Esophagus muscularis mucosa (tissue), 4 donors: Measurements from ENCODE around the gene NRF1. TPM values are rescaled to one million over a fixed set of nuclear protein-coding genes. Genes with fewer than 3 reads are reported as not detected.

Experiments used
- DNase-seq: peaks from one replicate; pipeline ENCODE4 v3.0.0-alpha.2; 2017; ENCODE audit errors: extremely low spot score
- H3K27ac ChIP-seq, 4 donors: fragments of 200-600 bp; sonication (generic); replicated peaks in 1 of 4; 1 replicate in 3 of 4; 2 replicates in 1 of 4; pipeline ENCODE4 v1.5.1; 2016 to 2019; ENCODE audit warnings: mild to moderate bottlenecking in 1 of 4
- H3K27me3 ChIP-seq, 4 donors: fragments of 200-600 bp; sonication (generic); one replicate each; pipeline versions ENCODE4 v1.5.1 to v1.6.0; 2016 to 2019
- H3K36me3 ChIP-seq, 4 donors: fragments of 200-600 bp; sonication (generic); one replicate each; pipeline ENCODE4 v1.5.1; 2016 to 2019
- H3K4me1 ChIP-seq, 4 donors: fragments of 200-600 bp; sonication (generic); one replicate each; pipeline ENCODE4 v1.5.1; 2016 to 2019
- H3K4me3 ChIP-seq, 4 donors: fragments of 200-600 bp; sonication (generic); 1 replicate in 2 of 4; 2 replicates in 2 of 4; pipeline ENCODE4 v1.5.1; 2016 to 2019; ENCODE audit warnings: mild to moderate bottlenecking in 4 of 4, moderate library complexity in 1 of 4
- H3K9me3 ChIP-seq, 4 donors: fragments of 200-600 bp; sonication (generic); 1 replicate in 3 of 4; 2 replicates in 1 of 4; pipeline ENCODE4 v1.5.1; 2016 to 2019
- EP300 ChIP-seq: sonication (generic); formaldehyde crosslinking; IDR thresholded peaks from one replicate; pipeline ENCODE4 v1.6.1; 2017; ENCODE audit warnings: antibody characterized with exemption
- POLR2A ChIP-seq: fragments of 450-650 bp; IDR thresholded peaks from one replicate; pipeline ENCODE4 v1.6.1; 2017; ENCODE audit warnings: antibody characterized with exemption, moderate library complexity, mild to moderate bottlenecking, low read depth
- POLR2AphosphoS5 ChIP-seq, 2 donors: sonication (generic); formaldehyde crosslinking; IDR thresholded peaks; one replicate each; pipeline ENCODE4 v1.6.1; 2017; ENCODE audit warnings: antibody characterized with exemption in 2 of 2
- whole genome bisulfite sequencing: methylation state at CpG from one replicate; pipeline ENCODE4 v1.1.5; 2018; 5-methylcytosine and 5-hydroxymethylcytosine counted together
- intact Hi-C: fragments of 100-400 bp; cut with DNase I; formaldehyde crosslinking; loops from one replicate; pipeline ENCODE4 v1.15.1; 2023
- total RNA-seq, 4 donors: library from RNA; depleted of rRNA; stranded (reverse); fragments of >200 nt; gene quantifications; one replicate each; pipeline versions ENCODE4 v1.1.0 to v1.2.1, GENCODE V29; 2016
- TF ChIP-seq, protein P1 (sequence below), 3 experiments: fragments of 200-600 bp in 2 of 3; fragments of 450-650 bp in 1 of 3; sonication (generic) in 2 of 3; IDR thresholded peaks; one replicate each; pipeline ENCODE4 v1.5.1; 2017 to 2019; ENCODE audit warnings: antibody characterized with exemption in 3 of 3, mild to moderate bottlenecking in 2 of 3, moderate library complexity in 1 of 3

The NRF1 gene
- total RNA-seq, 4 donors from 2014 or later: 8.7 to 19.1 (median 15.9) TPM

DNA sequence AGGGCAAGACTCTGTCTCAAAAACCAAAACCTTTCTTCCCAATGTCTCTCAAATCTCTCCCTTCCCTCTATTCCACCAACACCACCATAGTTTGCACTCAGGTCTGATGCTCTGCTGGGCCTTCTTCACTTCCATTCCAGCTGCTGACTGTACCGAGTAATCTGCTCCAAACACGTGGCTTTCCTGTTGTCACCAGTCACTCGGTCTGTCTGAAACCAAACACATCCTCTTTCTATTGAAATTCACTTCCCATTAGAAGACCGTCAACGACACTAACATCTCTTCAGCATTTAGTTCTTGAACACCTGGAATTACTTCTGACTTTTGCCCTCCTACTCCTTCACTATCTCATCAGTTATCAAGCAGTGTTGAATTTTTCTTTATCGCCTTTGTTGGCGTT, 4.7 kb upstream of the NRF1 start:
- Histone ChIP-seq H3K27me3 (no peaks in the 10 kb centered on the region), H3K36me3 (peaks cover 0 to 8% (median 0%) of the 10 kb centered on the region in 4 donors), H3K4me1 (peaks cover 8 to 19% (median 13%) of the 10 kb centered on the region in 4 donors), H3K27ac (no peak overlapping the region), H3K9me3 (no peaks in the 10 kb centered on the region), H3K4me3 (no peak overlapping the region)
- WGBS: 70% methylated on average over 7 of the region's 7 CpGs
- TF ChIP-seq POLR2A (no peak), POLR2AphosphoS5 (IDR thresholded peaks at IDR 0.05) (no peak), EP300 (no peak)
- TF ChIP-seq, protein P1, sequence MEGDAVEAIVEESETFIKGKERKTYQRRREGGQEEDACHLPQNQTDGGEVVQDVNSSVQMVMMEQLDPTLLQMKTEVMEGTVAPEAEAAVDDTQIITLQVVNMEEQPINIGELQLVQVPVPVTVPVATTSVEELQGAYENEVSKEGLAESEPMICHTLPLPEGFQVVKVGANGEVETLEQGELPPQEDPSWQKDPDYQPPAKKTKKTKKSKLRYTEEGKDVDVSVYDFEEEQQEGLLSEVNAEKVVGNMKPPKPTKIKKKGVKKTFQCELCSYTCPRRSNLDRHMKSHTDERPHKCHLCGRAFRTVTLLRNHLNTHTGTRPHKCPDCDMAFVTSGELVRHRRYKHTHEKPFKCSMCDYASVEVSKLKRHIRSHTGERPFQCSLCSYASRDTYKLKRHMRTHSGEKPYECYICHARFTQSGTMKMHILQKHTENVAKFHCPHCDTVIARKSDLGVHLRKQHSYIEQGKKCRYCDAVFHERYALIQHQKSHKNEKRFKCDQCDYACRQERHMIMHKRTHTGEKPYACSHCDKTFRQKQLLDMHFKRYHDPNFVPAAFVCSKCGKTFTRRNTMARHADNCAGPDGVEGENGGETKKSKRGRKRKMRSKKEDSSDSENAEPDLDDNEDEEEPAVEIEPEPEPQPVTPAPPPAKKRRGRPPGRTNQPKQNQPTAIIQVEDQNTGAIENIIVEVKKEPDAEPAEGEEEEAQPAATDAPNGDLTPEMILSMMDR (IDR thresholded peaks at IDR 0.05): no peak
- intact Hi-C loops: no loop called here
- DNase-seq: no peak

DNA sequence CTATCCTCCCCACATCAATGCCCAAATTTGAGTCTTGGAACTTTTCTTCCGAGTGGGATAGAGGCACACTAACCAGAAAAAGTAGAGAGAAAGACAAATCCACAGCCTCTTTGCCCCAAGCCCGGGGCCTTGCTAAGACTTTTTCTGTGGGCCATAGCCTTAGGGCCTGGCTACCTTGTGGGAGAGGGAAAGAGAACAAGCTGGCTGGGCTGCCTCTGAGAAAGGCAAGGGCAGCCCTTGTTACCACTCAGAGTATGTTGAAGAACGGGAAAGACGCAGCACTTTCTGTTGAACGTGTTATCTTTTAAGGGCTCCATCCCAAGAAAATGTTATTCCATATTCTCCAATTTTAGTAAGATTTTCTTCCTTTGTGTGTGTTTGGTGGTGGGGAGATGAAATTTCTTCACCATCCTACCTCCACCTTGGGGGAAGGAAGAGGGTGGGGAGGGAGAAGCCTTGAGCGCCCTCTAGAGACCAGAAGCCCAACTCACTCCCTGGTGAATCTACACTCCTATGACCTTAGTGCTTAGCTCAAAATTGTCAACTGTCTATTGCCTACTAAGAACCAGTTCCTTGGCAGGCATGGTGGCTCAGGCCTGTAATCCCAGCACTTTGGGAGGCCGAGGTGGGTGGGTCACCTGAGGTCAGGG, 3.9 kb upstream of the NRF1 start:
- no peak overlapping the region for H3K27ac ChIP-seq
- no peak for DNase-seq
- no peaks in the 10 kb centered on the region for H3K9me3 ChIP-seq
- intact Hi-C loops: no loop called here
- no peaks in the 10 kb centered on the region for H3K27me3 ChIP-seq
- peaks cover 8 to 19% (median 14%) of the 10 kb centered on the region in 4 donors for H3K4me1 ChIP-seq
- 79% methylated on average over 7 of the region's 7 CpGs for WGBS
- H3K36me3 ChIP-seq: peaks cover 0 to 8% (median 0%) of the 10 kb centered on the region in 4 donors
- TF ChIP-seq EP300: no peak
- TF ChIP-seq POLR2A: no peak
- TF ChIP-seq POLR2AphosphoS5 (IDR thresholded peaks at IDR 0.05): no peak
- TF ChIP-seq, protein P1 (IDR thresholded peaks at IDR 0.05): peak in 1 of 3 experiments; percentile 32
- no peak overlapping the region for H3K4me3 ChIP-seq

DNA sequence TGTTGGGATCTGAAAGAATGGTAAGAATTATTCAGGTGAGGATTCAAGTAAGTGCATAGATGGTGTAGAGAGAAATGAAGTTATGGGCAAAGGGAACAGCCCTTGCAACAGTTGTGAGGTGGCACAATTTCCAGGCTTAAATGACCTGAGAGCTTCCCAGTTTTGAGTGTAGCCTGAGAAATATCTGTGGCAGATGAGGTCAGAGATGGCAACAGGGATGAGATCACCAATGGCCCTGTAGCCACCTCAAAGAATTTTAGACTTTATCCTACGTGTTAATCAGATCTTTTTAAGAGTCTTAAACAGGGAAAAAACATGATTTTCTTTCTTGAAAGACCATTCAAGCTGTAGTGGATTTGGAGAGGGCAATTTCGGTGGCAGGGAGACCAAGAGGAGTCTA, 1.9 kb upstream of the NRF1 start:
- TF ChIP-seq POLR2A: no peak
- TF ChIP-seq POLR2AphosphoS5 (IDR thresholded peaks at IDR 0.05): no peak
- TF ChIP-seq, protein P1 (IDR thresholded peaks at IDR 0.05): no peak
- no peak for TF ChIP-seq EP300
- Histone ChIP-seq H3K36me3 (peaks cover 0 to 8% (median 0%) of the 10 kb centered on the region in 4 donors), H3K4me3 (no peak overlapping the region), H3K27me3 (no peaks in the 10 kb centered on the region), H3K4me1 (peaks cover 25 to 38% (median 34%) of the 10 kb centered on the region in 4 donors), H3K27ac (no peak overlapping the region), H3K9me3 (no peaks in the 10 kb centered on the region)
- DNase-seq: no peak
- intact Hi-C loops: no loop called here
- WGBS: 97% methylated on average over 2 of the region's 2 CpGs

DNA sequence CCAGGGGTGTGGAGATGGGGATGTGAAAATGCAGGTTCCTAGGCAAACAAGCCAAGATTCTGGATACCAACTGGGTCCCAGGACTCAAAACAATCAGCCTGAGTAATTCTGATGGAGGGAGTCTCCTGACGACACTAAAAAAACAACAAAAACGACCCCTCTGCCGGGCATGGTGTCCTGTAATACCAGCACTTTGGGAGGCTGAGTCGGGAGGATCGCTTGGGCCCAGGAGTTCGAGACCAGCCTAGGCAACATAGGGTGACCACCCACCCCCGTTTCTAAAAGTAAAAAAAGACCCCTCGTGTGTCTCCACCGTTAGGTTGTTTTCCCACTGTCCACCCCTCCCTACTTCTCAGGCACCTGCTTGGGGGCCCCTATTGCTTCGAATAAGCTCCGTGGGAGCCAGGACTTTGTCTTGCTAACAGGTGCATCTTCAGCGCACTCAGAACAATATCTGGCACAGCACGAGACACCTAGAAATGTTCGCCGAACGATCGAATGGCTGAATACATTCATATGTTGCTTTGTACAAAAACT, 743 bp upstream of the NRF1 start:
- DNase-seq: no peak
- WGBS: 6% methylated on average over 17 of the region's 17 CpGs
- intact Hi-C loops: no loop called here
- Histone ChIP-seq H3K9me3 (no peaks in the 10 kb centered on the region), H3K36me3 (peaks cover 0 to 8% (median 0%) of the 10 kb centered on the region in 4 donors), H3K27ac (peak overlapping the region; percentile 93 to 97 (median 96)), H3K4me3 (peak overlapping the region; percentile 75 to 94 (median 84)), H3K4me1 (peaks cover 31 to 49% (median 44%) of the 10 kb centered on the region in 4 donors), H3K27me3 (no peaks in the 10 kb centered on the region)
- TF ChIP-seq, protein P1 (IDR thresholded peaks at IDR 0.05): no peak
- no peak for TF ChIP-seq EP300
- TF ChIP-seq POLR2A: no peak
